ENCODE results near the gene CCDC3.
"Not testable (repeated sequence)": the region's sequence is repeated elsewhere in the genome, so short reads cannot be mapped to it uniquely, and the experiment has no call there.

The CCDC3 gene

GRCh38 chr10:13001887-13002212 lies 337 bp upstream of the CCDC3 start:
- peak overlapping the region; percentile 43 for H3K4me3 ChIP-seq (ENCODE audit: low read depth, low read length)

DNA sequence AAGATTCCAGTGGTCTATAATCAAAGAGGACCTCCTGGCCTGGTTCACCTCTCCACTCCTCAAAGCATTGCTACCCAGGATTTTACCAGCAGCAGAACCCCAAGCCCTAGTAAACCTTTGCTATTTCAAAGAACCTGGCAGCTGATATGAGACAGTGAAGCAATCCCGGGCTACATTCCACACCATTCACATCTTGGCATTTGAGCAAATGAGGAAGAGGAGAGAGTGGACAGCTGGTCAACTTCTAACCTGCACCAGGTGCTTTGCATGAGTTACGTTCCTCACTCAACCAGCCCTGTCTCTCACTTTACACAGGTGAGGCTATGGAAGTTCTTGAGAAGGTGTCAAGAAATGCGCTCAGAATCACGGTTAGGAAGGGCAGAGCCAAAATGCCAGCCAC lies 1.1 kb downstream of the CCDC3 start:
- H3K4me3 ChIP-seq (ENCODE audit: low read depth, low read length), result no peak overlapping the region

DNA sequence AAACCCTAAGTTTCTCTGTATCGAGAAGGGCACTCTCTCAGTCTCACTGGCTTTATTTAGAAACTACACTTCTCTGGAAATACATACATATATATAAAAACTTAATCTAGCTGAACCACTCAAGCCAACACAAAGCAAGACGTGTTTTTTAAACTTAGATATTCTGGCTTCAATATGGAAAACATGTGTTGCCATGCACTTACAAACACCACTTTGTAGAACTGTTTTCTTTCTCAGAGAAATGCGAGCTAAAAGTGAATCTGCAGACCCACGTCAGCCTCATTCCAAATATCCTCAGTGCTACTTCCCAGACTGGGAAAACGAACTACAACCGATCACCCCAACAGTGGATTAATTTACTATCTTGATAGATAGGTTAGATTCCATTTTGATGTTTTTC lies 1.7 kb downstream of the CCDC3 start:
- H3K4me3 ChIP-seq (ENCODE audit: low read depth, low read length), result no peak overlapping the region

GRCh38 chr10:12995425-12995861 lies 6.1 kb downstream of the CCDC3 start:
- H3K4me3 ChIP-seq (ENCODE audit: low read depth, low read length), result no peak overlapping the region

GRCh38 chr10:12993595-12993994 lies 7.9 kb downstream of the CCDC3 start:
- H3K4me3 ChIP-seq (ENCODE audit: low read depth, low read length), result no peak overlapping the region

- H3K4me3 ChIP-seq (ENCODE audit: low read depth, low read length), result no peak overlapping the region
Observed at GRCh38 chr10:12985347-12985746, 16.2 kb downstream of the CCDC3 start.

- H3K4me3 ChIP-seq (ENCODE audit: low read depth, low read length), result no peak overlapping the region
Observed at GRCh38 chr10:12984165-12984747, 17.3 kb downstream of the CCDC3 start.

DNA sequence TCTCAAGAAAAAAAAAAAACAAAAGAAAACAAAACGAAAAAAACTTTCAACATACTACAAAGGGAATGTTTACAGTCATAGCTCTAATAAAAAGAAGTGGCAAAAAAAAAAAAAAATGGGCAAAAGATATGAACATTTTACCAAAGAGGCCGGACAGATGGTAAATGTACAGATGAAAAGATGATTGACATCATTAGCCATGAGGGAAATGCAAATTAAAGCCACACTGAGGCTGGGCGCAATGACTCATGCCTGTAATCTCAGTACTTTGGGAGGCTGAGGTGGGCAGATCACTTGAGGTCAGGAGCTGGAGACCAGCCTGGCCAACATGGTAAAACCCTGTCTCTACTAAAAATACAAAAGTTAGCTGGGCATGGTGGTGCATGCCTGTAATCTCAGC lies 17.9 kb downstream of the CCDC3 start:
- H3K4me3 ChIP-seq (ENCODE audit: low read depth, low read length), result not testable (repeated sequence)

DNA sequence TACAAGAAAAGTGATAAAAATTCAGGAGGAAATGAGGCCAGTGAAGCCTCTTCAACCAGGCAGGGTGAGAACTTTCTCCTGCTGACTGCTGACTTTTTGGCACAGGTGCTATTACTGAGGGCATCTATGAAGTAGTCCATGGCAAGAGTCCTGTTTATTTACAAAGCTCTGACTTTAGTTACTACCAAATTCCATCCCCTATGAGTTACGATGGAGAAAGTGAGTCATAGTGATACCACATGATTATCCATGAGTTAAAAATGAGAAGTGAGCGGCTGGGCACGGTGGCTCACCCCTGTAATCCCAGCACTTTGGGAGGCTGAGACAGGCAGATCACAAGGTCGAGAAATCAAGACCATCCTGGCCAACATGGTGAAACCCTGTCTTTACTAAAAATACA lies 19.9 kb downstream of the CCDC3 start:
- H3K4me3 ChIP-seq (ENCODE audit: low read depth, low read length), result no peak overlapping the region

- no peak overlapping the region for H3K4me3 ChIP-seq (ENCODE audit: low read depth, low read length)
Observed at GRCh38 chr10:12980713-12981306, 20.7 kb downstream of the CCDC3 start.

DNA sequence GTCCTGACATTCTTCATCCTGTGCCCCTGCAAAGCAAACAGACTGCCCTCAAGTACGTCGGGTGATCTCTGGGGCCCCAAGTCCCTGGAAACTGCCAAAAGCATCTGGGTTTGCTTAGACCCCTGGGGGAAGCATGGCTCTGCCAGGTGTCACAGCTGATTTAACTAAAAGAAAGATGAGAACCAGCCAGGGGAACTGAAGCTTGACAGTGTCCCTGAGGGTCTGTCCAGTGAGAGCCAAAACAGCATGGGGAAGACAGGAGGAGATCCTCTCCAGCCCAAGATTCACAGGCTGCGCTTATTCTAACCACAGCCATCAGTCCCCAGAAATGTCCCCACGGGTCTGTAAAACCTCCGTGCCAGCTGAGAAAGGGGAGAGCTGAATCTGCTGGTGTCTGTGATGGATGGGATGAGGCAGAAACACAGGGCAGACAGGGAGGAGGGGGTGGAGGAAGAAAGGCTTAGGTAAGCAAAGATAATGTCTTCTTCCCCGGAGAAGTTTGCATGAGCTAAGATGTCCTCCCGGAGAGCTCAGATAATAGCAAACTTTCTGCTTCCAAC lies 21.3 kb downstream of the CCDC3 start:
- no peak overlapping the region for H3K4me3 ChIP-seq (ENCODE audit: low read depth, low read length)

GRCh38 chr10:12978891-12979290 lies 22.6 kb downstream of the CCDC3 start:
- H3K4me3 ChIP-seq (ENCODE audit: low read depth, low read length), result no peak overlapping the region

DNA sequence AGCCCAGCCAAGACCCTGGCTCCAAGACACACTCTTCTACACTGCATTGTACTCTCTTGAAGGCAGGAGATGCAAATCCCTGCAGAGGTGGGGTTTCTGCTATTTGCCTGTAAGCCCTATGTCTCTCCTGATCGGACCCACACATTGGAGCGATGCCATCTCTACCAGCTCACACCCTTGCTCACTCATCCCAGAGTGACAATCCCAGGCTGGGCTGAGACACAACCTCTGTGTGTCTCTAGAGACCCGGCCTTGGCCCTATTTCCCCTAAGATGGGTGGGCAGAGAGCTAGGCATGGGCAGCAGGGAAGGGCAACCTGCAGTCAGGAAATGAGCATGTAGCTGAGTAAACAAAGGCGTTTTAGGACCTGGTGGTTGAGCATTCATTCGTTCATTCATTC lies 25.6 kb downstream of the CCDC3 start:
- H3K4me3 ChIP-seq (ENCODE audit: low read depth, low read length), result no peak overlapping the region

GRCh38 chr10:12975266-12975665 lies 26.2 kb downstream of the CCDC3 start:
- H3K4me3 ChIP-seq (ENCODE audit: low read depth, low read length), result no peak overlapping the region

DNA sequence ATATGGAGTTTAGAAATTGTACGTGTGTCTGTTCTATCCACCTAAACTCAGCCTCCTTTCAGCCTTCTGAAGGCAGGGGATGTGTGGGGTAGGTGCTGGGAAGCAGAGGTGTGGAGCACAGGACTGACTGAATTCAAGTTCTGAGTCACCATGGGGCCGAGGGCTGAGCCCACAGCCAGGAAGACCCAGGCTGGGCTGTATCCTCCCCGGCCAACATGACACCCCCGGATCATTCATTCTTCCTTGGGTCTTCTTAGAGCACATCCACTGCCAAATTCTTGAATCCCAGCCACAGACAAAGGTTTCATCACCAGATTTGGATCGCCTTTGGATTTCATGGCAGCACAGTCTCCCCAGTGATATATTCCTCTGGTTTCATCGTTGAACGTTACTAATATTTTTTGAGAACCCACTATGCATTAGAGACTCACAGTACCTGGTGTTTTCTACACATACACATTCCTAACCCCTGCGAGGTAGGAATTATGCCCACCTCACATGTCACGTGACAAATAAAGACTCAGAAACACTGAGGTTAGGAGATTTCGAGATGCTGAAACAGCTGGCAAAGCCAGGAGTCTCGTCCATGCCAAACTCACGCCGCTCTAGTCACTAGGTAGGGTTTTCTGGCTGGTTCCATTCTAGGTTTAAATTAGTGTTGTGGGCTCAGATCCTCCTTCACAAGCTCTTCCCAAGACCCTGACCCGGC lies 26.9 kb downstream of the CCDC3 start:
- H3K4me3 ChIP-seq (ENCODE audit: low read depth, low read length), result no peak overlapping the region

DNA sequence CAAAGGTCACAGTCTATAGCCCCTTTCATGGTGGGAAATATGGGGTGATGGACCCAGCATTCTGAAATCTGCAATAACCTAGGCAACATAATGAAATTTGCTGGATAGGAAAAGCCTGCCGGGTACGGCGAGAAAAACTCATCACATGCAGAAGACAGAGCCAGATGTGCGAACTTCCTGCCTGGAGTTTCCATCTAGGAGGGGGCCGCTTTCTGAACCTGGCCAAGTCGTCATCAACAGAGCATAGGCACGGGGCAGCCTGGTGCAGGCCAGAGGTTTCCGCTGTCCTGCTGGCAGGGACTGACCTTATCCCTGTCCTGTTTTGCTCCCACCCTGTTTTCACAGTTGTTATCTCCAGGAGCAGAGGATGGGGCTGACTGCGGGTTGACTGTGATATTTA lies 27.4 kb downstream of the CCDC3 start:
- no peak overlapping the region for H3K4me3 ChIP-seq (ENCODE audit: low read depth, low read length)

DNA sequence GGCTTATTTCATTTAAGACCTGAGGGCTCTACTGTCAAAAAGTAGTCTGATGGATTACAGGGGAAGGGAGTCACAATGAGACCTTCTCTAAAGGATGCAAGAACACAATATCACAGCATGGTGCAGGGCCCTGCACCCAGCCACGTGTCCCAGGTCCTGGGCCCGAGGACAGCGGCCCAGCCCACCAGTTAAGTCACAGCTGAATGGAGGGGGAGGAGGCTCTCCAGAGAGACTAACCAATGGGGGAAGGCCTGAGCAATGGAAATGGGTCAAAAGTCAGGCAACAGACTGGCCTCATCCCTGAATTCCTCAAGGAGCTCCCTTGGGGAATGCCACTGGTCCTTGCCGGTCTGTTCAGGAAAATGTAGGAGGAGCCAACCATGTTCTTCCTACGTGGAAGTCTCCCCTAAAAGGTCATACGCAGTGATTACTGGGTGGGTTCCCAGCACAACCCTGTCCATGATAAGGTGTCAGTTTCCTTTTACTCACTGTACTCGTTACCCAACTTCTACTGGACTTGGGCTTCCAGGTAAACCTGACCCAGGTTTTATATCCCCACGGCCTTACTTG lies 28.3 kb downstream of the CCDC3 start:
- no peak overlapping the region for H3K4me3 ChIP-seq (ENCODE audit: low read depth, low read length)

DNA sequence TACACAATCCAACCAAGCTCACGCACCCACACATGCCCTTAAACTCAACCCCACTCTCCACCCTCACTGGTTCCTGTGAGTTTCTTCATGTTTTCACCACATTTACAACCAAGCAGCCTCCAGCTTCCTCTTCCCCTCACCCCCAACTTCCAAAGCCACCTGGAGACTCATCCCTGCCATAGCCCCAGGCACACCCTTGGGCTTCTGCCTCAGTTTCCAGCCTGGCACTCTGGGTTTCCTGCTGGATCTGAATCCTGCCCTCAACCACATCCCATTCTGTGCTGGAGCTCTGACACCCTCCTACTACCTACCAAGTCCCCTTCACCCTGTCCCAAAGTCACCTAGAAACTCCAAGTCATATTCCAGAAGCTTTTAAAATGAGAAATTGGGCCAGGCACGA lies 29.4 kb downstream of the CCDC3 start:
- H3K4me3 ChIP-seq (ENCODE audit: low read depth, low read length), result no peak overlapping the region

DNA sequence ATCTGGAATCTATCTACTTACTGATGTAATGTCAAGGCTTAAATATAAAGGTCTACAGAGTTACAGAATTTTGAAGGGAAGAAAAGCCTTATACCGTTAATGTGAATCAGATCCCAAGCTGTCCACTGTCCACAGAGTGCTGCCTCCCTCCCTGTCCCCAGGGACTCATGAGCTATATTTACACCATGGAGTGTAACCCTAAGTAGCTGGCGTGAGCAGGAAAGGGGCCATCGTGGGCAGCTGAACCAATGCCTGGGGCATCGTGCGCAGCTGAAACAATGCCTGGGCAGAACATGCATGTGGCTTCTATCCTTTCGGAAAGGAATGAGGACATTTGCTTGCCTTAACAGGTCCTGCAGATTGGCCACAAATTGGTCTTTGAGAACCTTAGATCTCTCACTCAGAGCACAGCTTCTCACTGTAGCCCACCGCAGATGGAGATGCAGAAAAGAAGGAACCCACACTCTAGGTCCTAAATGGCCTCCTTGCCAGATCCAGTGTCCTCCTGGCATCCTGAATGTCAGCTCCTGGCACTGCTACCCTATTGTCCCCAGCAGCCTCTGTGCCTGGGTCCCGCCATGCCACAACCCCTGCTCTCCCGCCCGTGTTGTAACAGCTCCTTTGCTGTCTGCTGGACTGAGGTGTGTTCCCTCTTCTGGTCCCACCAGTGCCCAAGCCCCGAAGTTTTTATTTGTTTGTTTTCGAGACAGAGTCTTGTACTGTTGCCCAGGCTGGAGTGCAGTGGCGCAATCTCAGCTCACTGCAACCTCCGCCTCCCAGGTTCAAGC lies 30.3 kb downstream of the CCDC3 start:
- no peak overlapping the region for H3K4me3 ChIP-seq (ENCODE audit: low read depth, low read length)

DNA sequence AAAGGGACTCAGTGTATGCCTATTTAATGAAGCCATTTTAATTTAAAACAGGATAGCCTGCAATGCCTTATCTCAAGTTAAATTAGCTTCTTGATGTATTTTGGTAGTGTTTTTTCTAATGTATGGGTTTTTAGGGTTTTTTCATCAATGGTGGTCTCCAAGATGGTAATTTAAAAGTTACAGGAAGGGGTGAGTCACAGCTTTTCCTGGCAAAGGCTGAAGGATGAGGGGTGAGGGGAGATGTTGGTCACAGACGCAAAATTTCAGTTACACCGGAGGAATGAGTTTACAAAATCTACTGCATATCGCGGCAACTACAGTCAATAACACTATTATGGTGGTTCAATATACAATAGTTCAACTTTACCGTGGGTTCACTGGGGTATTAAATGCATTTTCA lies 31.6 kb downstream of the CCDC3 start:
- no peak overlapping the region for H3K4me3 ChIP-seq (ENCODE audit: low read depth, low read length)

DNA sequence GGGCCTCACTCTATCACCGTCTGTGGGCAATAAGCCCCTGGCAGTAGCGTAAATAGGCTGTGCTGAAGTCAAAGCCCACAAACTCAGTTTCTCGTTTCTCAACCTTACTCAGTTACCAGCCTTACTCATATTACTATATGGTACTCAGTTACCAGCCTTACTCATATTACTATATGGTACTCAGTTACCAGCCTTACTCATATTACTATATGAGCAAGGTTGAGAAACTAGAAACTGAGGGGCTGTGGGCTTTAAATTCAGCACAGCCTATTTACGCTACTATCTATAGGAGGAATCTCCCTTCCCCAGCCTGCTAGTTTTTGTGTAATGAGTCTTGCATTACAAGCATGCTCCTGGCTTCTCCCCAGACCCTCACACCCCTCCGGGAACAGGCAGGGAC lies 35.4 kb downstream of the CCDC3 start:
- no peak overlapping the region for H3K4me3 ChIP-seq (ENCODE audit: low read depth, low read length)

Measured in iPS-11a (cell line).